Erythroblast (primary cell): ENCODE data around the gene VPS29.

Experiments
- GATA1 ChIP-seq: IDR thresholded peaks from 2 replicates; pipeline ENCODE4 v1.6.1; 2011; ENCODE audit warnings: low read depth, mild to moderate bottlenecking, control low read depth, low read length, moderate library complexity
- POLR2A ChIP-seq: IDR thresholded peaks from 2 replicates; pipeline ENCODE4 v1.6.1; 2011; ENCODE audit warnings: mild to moderate bottlenecking, low read length

- TF ChIP-seq POLR2A (no peak), GATA1 (no peak)
Measured at GRCh38 chr12:110451263-110451662, 50.6 kb downstream of the VPS29 start.
